ENCODE data around the gene ARSI.
"Not testable (repeated sequence)": the region's sequence is repeated elsewhere in the genome, so short reads cannot be mapped to it uniquely, and the experiment has no call there.

The ARSI gene

DNA sequence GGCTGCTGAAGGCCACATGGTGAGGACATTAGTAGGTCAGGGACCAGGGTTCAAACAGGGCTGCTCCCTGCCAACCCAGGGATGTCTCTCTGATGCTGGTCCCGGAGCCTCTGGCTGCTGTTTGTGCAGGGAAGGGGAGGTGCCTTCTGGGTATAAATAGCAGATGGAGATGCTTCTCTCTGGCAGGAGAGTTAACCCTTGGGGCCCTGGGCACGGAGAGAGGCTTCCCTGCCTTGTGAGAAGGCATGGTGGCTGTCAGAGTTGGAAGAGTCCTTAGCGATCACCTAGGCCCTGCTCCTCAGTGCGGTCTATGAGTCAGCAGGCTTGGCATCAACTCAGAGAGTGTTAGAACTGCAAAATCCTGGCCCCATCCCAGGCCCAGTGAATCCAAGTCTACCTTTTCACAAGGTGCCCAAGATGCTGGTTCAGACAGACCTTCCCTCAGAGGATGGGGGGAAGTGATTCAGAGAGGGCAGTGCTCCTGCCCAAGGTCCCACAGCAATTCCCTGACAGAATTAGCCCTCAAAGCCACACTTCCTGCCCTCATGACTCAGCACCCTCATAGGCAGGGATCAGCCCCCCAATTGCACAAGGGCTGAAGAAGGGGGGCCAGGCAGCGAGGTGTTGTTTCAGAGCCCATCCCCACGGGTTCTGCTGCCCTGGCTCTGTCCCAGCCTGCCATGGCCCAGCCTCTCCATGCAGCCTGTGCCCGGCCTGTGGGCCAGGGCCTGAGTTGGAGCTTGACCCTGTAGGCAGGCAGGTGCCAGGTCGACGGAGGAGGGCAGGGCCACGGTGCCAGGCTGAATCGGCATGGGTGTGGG is 38.7 kb downstream of the ARSI start:
- peak in 1 of 2 experiments; percentile 62 for DNase-seq

DNA sequence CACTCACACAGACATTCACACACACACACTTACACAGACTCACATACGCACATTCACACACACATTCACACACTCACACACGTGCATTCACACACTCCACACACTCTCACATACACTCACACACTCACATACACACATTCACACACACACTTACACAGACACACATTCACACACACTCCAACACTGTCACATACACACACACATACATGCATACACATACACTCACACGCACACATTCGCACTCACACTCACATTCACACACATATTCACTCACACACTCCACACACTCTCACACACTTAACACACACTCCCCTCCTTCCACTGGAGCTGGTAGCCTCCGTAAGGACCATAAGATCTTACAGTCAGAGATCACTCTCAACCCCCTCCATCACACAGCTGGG is 39.3 kb downstream of the ARSI start:
- no peak for DNase-seq

DNA sequence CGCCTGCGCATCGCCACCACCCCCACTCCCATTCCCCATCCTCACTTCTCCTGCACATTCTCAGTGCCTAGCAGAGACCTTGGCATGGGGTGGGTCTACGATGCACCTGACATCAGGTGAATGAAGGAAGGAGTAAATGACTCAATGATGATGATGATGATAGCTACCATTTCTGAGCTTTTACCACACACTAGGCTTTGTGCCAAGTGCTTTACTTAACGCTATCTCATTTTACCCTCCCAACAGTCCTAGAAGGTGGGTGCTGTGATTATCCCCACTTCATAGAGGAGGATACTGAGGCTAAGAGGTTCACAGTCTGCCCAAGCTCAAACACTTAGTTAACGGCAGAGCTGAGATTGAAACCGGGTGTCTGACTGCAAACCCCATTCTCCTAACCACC is 40.2 kb downstream of the ARSI start:
- DNase-seq: no peak

DNA sequence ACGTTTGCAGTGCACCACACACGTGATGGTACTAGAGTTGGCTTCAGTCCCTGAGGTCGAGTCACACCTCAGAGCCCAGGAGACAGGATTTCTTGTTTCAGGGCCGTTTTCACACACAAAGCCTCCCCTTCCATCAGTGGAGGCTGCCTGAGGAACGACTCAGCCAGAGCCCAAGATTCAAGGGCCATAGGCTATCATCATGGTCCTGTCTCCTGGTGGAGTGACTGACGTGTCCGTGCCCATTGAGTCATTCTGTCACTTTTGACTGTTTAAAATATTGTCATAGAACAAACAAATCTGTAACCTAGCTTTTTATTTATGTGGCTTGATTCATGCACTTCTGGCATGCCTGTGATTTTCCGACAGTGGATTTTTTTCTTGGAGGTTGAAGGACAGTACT is 41.5 kb downstream of the ARSI start:
- DNase-seq: no peak

DNA sequence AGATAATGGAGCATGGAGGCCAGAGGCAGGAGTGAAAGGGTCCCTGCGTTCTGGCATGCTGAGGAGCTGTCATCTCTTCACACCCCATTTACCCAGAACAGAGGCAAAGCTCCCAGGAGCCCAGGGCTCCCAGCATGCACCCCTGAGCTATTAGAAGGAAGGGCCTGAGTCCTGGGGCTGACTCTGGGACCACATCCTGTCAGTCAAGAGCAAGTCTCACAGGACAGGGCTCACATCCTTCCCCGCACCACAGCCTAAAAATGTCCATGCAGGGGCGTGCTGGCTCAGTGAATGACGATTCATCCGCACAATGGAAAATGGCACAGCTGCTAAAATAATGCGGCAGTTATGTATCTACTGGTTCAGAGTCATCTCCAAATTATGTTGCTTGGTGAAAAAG is 44.6 kb downstream of the ARSI start:
- DNase-seq: no peak

DNA sequence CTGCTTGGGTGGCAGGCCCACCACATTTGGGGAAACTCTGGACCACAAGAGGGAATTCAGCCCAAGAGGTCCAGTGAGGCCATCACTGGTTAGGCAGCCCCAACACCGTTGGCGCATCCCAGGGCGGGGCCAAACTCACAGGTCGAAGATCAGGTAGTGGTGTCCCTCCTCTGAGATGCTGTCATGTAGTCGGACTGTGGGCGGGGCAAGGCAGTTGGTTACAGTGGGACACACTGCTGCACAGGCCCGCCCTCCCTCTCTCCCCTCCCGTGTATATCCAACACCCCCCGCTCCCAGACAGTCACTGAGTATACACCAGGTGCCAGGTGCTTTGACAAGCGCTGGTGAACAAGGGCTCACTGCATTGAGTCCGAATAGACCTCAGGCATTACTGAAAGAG is 45.3 kb downstream of the ARSI start:
- DNase-seq: no peak

DNA sequence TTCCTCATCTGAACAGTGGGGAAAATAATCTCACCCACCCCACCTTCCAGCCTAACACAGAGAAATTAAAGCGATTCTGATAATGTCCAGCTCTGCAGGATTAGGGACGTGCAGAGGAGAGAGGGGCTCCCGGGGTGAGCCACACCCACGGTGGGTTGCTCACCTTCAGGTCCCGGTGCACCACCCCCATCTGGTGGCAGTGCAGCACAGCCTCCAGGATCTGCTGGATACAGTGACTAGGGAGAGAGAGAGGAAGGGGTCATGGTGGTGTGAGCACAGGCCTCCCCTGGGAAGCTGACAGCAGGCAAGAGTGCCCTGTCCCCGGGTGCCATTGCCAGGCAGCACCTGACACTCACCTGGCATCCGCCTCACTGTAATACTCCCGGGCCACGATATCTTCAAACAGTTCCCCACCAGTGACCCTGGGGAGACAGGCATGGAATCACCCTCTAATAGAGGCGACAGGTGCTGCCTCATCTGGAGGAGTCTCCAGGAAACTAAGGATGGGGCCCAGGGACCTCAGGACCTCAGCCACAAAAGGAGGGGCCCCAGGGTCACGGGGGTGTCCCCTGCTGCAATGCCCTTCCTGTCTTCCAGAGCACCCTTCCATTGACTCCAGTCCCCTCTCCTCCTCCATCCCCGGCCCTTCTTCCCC is 46.2 kb downstream of the ARSI start:
- no peak for DNase-seq

DNA sequence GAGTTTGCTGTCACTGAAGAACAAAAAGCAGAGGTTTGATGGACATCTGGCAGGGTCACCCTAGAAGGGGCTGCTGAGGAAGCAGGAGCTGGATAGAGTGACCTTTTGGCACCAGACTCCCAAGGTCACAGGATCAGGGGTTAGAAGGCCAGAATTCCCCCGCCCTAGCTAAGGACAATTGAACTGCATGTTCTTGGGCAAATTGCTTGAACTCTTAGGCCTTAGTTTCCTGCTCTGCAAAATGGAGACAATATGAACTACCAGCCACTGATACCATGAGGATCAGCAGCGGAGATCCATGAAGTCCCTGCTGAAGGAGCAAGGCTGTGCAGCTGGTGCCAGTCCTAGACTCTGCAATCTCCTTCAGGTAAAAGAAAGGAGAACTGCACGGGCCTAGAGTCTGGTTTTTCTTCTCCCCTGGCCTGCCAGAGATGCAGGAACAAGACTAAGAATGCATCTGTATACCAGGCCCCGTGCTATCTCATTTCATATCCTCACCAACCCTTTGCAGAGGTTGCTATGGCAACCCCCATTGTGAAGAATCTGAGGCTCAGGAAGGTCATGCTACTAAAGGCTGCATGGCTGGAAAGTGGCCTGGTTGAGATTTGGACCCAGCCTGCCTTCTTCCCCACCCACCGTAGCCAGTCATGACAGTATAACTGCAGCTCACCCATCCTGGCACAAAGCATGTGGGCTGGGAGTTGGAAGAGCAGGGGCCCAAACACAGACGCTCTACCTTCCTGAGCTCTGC is 46.9 kb downstream of the ARSI start:
- no peak for DNase-seq

DNA sequence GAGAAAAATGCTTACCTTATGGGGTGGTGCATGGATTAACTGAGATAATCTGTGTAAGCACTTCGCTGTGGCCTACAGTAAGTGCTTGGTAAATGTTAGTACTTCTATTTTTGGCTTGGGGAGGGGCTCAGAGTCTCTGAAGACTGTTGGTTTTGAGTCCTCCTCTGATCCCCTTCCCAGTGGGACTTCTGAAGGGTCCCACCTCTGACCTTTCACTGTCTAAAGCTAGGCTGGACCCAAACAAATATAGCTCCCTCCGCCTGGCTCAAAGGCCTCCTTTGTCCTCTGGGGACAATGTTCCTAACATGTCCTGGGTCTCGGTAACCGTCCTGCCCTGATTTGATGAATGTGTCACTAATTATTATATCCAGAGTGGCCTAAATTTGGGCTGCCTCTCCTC is 47.9 kb downstream of the ARSI start:
- DNase-seq: no peak

DNA sequence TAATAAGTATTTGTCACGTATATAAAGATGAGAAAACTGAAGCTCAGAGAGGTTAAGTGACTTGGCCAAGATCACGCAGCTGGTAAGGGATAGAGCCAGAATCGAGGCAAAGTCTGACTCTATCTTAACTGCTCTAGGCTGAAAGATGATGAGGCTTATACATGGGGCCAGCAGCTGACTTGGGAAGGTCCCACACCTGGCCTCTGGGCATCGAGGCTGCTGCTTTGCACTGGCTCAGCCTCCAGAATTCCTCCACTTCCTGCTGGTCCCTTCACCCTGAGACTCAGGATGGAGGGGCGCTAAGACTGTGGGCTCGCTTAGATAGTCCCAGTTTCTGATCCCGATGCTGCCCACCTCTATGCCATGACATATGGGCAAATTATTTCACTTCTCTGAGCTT is 48.3 kb downstream of the ARSI start:
- DNase-seq: no peak

DNA sequence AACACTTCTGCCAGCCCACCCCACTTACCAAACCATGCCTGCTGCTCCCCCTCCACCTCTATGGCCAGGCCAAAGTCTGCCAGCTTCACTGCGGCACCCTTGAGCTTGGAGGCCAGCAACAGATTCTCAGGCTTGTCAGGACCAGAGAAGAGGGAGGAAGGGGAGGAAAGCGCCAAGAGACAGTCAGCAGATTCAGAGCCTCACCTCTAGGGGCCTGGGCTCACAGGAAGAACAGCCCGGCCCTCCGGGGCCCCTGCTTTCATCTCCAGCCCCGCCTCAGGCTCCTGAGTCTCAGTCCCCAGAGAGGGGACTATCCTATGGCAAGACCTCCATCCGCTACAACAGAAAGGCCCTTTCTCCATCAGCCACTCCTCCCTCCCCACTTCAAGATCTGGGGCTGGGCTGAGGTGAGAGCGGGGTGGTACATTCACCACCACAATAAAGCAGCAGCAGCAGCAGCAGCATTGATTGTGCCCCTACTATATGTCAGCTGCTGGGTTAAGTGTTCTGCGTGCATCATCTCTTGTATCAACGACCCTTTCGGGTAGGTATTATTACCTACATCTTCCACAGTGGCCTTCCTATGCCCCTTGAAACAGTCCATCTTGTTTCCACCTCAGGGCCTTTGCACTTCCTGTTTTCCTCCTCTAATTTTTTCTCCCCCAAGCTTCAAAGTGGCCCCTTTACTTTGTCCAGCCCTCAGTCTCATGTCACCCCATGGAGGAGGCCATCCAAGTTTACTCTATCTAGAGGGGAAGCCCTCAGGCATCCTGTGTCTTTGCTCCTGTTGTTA is 49.1 kb downstream of the ARSI start:
- DNase-seq: no peak

DNA sequence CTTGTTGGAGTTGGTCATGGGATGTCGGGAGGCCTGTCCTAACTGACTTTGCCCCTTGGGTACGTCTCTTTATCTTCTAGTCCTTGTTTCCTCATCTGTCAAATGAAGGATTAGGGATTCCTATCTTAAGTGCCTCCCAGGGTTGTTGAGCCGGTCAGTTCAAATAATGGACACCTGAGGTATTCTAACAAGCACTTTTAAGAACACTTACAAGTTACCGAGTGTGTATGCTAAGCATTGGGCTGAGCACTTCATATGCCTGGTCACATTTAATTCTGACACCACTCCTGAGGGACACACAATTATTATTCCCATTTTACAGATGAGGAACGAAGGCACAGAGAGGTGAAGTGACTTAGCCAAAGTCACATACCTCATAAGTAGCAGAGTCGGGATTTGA is 50.2 kb downstream of the ARSI start:
- no peak for DNase-seq

DNA sequence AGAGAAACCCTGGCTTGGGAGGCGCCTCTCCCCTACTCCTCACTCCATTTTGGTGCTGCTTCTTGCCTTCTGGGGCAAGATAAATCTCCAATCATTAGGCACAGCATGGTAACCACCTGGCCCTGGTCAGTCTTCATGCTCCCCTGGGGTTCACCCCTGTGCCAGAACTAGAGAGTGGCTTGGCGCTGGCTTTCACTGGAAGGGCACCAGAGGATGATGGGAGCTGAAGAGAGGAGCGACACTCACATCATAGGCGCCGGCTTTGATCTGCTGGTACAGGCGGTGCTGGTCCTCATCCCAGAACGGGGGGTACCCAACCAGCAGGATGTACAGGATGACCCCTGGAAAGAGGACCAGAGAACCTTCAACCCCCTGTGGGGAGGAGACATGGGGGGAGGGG is 51.2 kb downstream of the ARSI start:
- no peak for DNase-seq

DNA sequence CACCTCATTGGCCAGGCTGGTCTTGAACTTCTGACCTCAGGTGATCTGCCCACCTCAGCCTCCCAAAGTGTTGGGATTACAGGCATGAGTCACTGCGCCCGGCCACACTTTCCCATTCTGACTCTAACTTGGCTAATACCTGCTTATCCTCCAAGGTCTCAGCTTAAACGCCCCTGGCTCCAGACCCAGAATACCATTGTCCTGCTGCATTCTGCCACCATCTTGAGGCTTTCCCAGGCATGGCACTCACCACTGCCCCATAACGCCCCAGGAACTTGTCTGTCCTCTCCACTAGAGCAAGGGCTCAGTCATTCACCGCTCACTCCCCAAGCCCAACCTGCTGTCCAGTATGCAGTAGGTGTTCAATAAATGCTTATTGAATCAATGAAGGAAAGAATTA is 53.0 kb downstream of the ARSI start:
- no peak for DNase-seq

DNA sequence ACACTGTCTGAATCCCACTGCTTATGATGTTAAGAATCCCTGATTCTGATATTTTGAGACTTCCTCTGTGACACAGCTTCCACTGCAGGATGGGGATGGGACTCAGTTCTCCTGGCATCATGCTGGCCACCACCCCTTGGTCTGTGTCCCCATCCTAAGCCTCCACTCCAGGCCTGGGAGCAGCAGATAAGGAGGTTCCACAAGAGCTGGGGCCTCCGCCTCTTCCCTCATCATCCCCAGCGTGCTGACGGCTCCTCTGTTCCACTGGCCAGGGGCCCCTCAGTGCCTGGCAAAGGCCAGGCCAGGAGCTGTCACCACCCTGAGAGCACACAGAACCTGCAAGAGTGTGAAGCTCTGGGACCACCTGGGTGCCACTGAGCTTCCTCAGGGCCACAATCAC is 53.8 kb downstream of the ARSI start:
- DNase-seq: no peak

DNA sequence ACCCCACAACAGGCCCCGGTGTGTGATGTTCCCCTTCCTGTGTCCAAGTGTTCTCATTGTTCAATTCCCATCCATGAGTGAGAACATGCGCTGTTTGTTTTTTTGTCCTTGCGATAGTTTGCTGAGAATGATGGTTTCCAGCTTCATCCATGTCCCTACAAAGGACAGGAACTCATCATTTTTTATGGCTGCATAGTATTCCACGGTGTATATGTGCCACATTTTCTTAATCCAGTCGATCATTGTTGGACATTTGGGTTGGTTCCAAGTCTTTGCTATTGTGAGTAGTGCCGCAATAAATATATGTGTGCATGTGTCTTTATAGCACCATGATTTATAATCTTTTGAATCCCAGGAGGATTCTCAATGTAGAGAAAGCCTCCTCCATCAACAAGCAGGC is 54.2 kb downstream of the ARSI start:
- DNase-seq: not testable (repeated sequence)

DNA sequence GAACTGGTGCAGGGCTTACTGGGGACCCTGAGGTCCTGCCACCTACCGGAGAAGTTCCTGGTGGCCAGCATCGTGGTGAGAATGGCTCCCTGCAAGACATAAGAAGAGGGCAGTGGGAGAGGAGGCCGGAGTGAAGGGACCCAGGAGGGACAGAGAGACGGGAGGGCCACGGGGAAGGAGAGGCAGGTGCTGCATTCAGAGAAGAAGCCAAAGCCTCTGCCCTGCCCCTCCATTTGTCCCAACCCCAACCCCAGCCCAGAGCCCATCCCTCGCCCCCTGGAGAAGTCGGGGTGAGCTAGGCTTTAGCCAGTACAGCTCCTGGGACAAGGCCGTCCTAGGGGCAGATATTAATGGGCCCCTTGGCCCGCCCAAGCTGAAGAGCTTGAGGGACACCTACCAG is 55.0 kb downstream of the ARSI start:
- no peak for DNase-seq

DNA sequence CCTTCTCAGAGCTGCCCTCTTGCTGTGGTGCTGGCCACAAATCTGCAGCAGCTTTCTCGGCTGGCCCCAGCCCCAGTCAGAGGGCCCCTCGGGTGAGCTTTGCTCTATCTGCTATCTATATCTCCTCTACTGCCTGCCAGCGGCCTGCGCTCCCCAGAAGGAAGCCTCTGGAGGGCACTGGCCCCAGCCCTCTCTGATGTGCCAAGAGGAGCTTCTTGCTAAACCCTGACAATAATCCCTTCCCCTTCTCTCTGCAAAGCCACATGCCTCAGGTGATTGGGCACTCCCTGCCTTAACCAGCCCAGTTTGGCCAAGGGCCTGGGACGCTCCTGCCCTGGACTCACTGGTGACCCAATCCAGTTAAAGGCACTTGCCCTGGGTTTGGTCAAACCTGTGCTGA is 55.9 kb downstream of the ARSI start:
- no peak for DNase-seq

DNA sequence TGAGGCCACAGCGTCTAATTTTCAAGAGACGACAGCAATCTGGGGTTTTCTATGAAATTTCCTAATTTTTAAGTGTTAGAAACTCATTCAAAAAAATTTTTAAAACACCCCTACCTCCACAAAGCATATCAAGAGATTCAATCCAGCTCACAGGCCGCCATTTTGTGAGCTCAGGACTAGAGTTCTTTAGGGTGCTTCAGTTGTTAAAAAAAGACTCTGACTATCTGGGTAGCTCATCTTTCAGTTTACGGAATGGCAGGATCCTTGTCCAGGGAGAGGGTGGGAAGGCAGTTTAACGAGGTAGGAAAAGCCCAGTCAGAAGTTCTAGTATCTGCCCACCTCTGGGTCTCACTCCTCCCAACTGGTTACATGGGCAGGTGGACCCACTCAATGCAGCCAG is 56.3 kb downstream of the ARSI start:
- no peak for DNase-seq
